HCT116 (cell line): ENCODE results near the gene NABP2. TPM values are rescaled to one million over a fixed set of nuclear protein-coding genes. Genes with fewer than 3 reads are reported as not detected.

Experiments used
- ATAC-seq: fragments of 200-7000 bp; cut with Tn5 transposase; 2 replicates; pipeline ENCODE4 v1.9.1; 2020; ENCODE audit warnings: mild to moderate bottlenecking, moderate library complexity
- BruUV-seq: library from RNA; stranded (reverse); fragments of 400-500 nt; replicated peaks from 2 replicates; lab custom pipeline; 2021; lab: Mats Ljungman, UMichigan
- CTCF ChIA-PET: fragments of 300-600 bp; sonication (Branson Sonifier 250); formaldehyde crosslinking; loops from one replicate; lab custom pipeline; 2021; ENCODE audit warnings: antibody characterized with exemption; lab: Charles Lee
- POLR2A ChIA-PET: fragments of 300-600, 350-600 bp; sonication (Branson Sonifier 250); formaldehyde crosslinking; loops from one replicate; lab custom pipeline; 2021; ENCODE audit warnings: antibody characterized with exemption; lab: Charles Lee
- RAD21 ChIA-PET, 2 experiments: fragments of 300-600 bp; sonication (Branson Sonifier 250); formaldehyde crosslinking; loops; one replicate each; lab custom pipeline; 2023; ENCODE audit warnings: low total read pairs in 2 of 2; ENCODE audit not compliant: uncharacterized antibody in 2 of 2, unreplicated experiment in 2 of 2, low non-redundant PET in 1 of 2; lab: Charles Lee
- DNase-seq: peaks from one replicate; pipeline ENCODE4 v3.0.0-alpha.2; 2010; ENCODE audit warnings: low read depth, low spot score
- H2AFZ ChIP-seq: fragments of 200-600 bp; shearing (Covaris generic), sonication (generic); 2 replicates; pipeline ENCODE4 v1.6.1; 2017; ENCODE audit warnings: low read depth, mixed run types, mixed read lengths, antibody characterized with exemption, low read length; ENCODE audit not compliant: poor library complexity, severe bottlenecking
- H3K27ac ChIP-seq: 2 replicates; pipeline ENCODE4 v1.5.1; 2012; ENCODE audit warnings: low read depth, low read length
- H3K27me3 ChIP-seq: fragments of 200-600 bp; sonication (generic); 2 replicates; pipeline ENCODE4 v1.6.1; 2016; ENCODE audit warnings: mixed run types, low read length, mixed read lengths; ENCODE audit not compliant: insufficient read depth
- H3K36me3 ChIP-seq, 2 experiments: fragments of 200-500 bp in 1 of 2; fragments of 200-600 bp in 1 of 2; sonication (Bioruptor generic) in 1 of 2; sonication (generic) in 1 of 2; 2 replicates each; pipeline versions ENCODE4 v1.5.1 to v1.6.1; 2014 to 2016; ENCODE audit warnings: low read length in 2 of 2, inconsistent platforms in 1 of 2, mixed read lengths in 1 of 2, mixed run types in 1 of 2; ENCODE audit not compliant: insufficient read depth in 2 of 2, control insufficient read depth in 1 of 2
- H3K4me1 ChIP-seq, 2 experiments: fragments of 200-600 bp in 1 of 2; sonication (generic) in 1 of 2; 2 replicates each; pipeline versions ENCODE4 v1.5.1 to v1.6.1; 2012 to 2017; ENCODE audit warnings: low read length in 2 of 2, inconsistent platforms in 1 of 2, mild to moderate bottlenecking in 1 of 2, mixed read lengths in 1 of 2, mixed run types in 1 of 2, moderate library complexity in 1 of 2; ENCODE audit not compliant: insufficient read depth in 2 of 2, control insufficient read depth in 1 of 2
- H3K4me2 ChIP-seq: fragments of 200-600 bp; sonication (generic); 2 replicates; pipeline ENCODE4 v1.6.1; 2017; ENCODE audit warnings: mixed run types, low read length, mixed read lengths
- H3K4me3 ChIP-seq, 2 experiments: fragments of 200-600 bp in 1 of 2; sonication (generic) in 1 of 2; replicated peaks in 1 of 2; 2 replicates each; pipeline ENCODE4 v1.5.1; 2011 to 2016; ENCODE audit warnings: low read length in 2 of 2, control low read depth in 1 of 2, low read depth in 1 of 2, mild to moderate bottlenecking in 1 of 2, mixed read lengths in 1 of 2, mixed run types in 1 of 2
- H3K79me2 ChIP-seq: fragments of 200-600 bp; sonication (generic); 2 replicates; pipeline ENCODE4 v1.6.1; 2017; ENCODE audit warnings: mild to moderate bottlenecking, mixed run types, low read length, moderate library complexity, mixed read lengths; ENCODE audit not compliant: insufficient read depth
- H3K9ac ChIP-seq: fragments of 200-600 bp; sonication (generic); 2 replicates; pipeline ENCODE4 v1.6.1; 2016; ENCODE audit warnings: low read length, mixed read lengths
- H3K9me2 ChIP-seq: fragments of 200-600 bp; sonication (generic), shearing (Covaris generic); 2 replicates; pipeline ENCODE4 v1.6.1; 2017; ENCODE audit warnings: mixed run types, mild to moderate bottlenecking, moderate library complexity; ENCODE audit not compliant: insufficient read depth
- H3K9me3 ChIP-seq, 2 experiments: fragments of 200-500 bp in 1 of 2; fragments of 200-600 bp in 1 of 2; sonication (Bioruptor generic) in 1 of 2; sonication (generic) in 1 of 2; 2 replicates each; pipeline ENCODE4 v1.6.1; 2014 to 2017; ENCODE audit warnings: low read length in 2 of 2, mixed read lengths in 2 of 2, inconsistent platforms in 1 of 2, low read depth in 1 of 2, mild to moderate bottlenecking in 1 of 2, mixed run types in 1 of 2, moderate library complexity in 1 of 2; ENCODE audit not compliant: control insufficient read depth in 1 of 2, insufficient read depth in 1 of 2
- H4K20me1 ChIP-seq: fragments of 200-600 bp; sonication (generic), shearing (Covaris generic); 2 replicates; pipeline ENCODE4 v1.6.1; 2017; ENCODE audit warnings: mixed run types, mild to moderate bottlenecking, moderate library complexity; ENCODE audit not compliant: insufficient read depth
- CBX3 ChIP-seq: IDR thresholded peaks from 2 replicates; pipeline ENCODE4 v1.6.1; 2012; ENCODE audit warnings: low read depth
- CTCF ChIP-seq, 3 experiments: fragments of 200-600 bp in 1 of 3; sonication (generic) in 1 of 3; IDR thresholded peaks in 2 of 3; conservative IDR thresholded peaks in 1 of 3; 2 replicates each; pipeline ENCODE4 v1.5.1; 2012 to 2017; ENCODE audit warnings: low read depth in 2 of 3, low read length in 2 of 3, antibody characterized with exemption in 1 of 3, borderline replicate concordance in 1 of 3, control low read depth in 1 of 3, mild to moderate bottlenecking in 1 of 3, mixed read lengths in 1 of 3, mixed run types in 1 of 3, moderate library complexity in 1 of 3; ENCODE audit not compliant: insufficient read depth in 1 of 3
- POLR2AphosphoS5 ChIP-seq: IDR thresholded peaks from 2 replicates; pipeline ENCODE4 v1.6.1; 2011; ENCODE audit warnings: mild to moderate bottlenecking, low read depth, low read length, moderate library complexity
- YY1 ChIP-seq: IDR thresholded peaks from 2 replicates; pipeline ENCODE4 v1.6.1; 2011; ENCODE audit warnings: low read length, low read depth, moderate library complexity, mild to moderate bottlenecking; ENCODE audit not compliant: insufficient replicate concordance; ENCODE audit errors: extremely low read depth
- intact Hi-C: fragments of 100-400 bp; cut with micrococcal nuclease; formaldehyde crosslinking; loops from 2 replicates; pipeline ENCODE4 v1.10.0; 2022
- total RNA-seq: library from RNA; stranded (reverse); gene quantifications from one replicate; pipeline ENCODE4 v1.2.1, GENCODE V29; 2021; ENCODE audit not compliant: unreplicated experiment
- TF ChIP-seq, protein P1 (sequence below): IDR thresholded peaks from 2 replicates; pipeline ENCODE4 v1.6.1; 2011; ENCODE audit warnings: mild to moderate bottlenecking, low read length, moderate library complexity; ENCODE audit not compliant: insufficient replicate concordance; ENCODE audit errors: extremely low read depth

NABP2 gene
- total RNA-seq, 1 experiment from 2014 or later = 52.9 TPM

GRCh38 chr12:56237552-56237951, 13.4 kb downstream of the NABP2 start:
- no TSS peak for BruUV-seq
- intact Hi-C loops = no loop called here
- H4K20me1 ChIP-seq = no peaks in the 10 kb centered on the region
- H3K79me2 ChIP-seq = no peaks in the 10 kb centered on the region
- ChIA-PET POLR2A (no interaction called here), CTCF (no interaction called here), RAD21 (no interaction called here)
- peaks cover 12 to 15% of the 10 kb centered on the region in 2 experiments for H3K36me3 ChIP-seq
- no peak overlapping the region for H3K4me2 ChIP-seq
- H3K27ac ChIP-seq = no peak overlapping the region
- H3K9me2 ChIP-seq = no peaks in the 10 kb centered on the region
- DNase-seq = no peak
- TF ChIP-seq YY1 (no peak), POLR2AphosphoS5 (no peak), CTCF (IDR thresholded peaks at IDR 0.05 in 2 of 3, conservative IDR thresholded peaks at IDR 0.05 in 1 of 3; ENCODE audit: borderline replicate concordance in 1 of 3, insufficient read depth in 1 of 3, low read depth in 2 of 3, low read length in 2 of 3) (no peak), CBX3 (no peak)
- TF ChIP-seq, protein P1, sequence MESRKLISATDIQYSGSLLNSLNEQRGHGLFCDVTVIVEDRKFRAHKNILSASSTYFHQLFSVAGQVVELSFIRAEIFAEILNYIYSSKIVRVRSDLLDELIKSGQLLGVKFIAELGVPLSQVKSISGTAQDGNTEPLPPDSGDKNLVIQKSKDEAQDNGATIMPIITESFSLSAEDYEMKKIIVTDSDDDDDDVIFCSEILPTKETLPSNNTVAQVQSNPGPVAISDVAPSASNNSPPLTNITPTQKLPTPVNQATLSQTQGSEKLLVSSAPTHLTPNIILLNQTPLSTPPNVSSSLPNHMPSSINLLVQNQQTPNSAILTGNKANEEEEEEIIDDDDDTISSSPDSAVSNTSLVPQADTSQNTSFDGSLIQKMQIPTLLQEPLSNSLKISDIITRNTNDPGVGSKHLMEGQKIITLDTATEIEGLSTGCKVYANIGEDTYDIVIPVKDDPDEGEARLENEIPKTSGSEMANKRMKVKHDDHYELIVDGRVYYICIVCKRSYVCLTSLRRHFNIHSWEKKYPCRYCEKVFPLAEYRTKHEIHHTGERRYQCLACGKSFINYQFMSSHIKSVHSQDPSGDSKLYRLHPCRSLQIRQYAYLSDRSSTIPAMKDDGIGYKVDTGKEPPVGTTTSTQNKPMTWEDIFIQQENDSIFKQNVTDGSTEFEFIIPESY = no peak
- H2AFZ ChIP-seq = no peak overlapping the region
- no peak overlapping the region for H3K9ac ChIP-seq
- H3K9me3 ChIP-seq = no peaks in the 10 kb centered on the region
- no peak for ATAC-seq
- no peak overlapping the region for H3K4me3 ChIP-seq
- H3K4me1 ChIP-seq = peaks cover 0 to 6% of the 10 kb centered on the region in 2 experiments; a peak in 1 of 4 replicates
- H3K27me3 ChIP-seq = no peaks in the 10 kb centered on the region
